ENCODE data around the gene SYNE1.
"Not testable (repeated sequence)": the region's sequence is repeated elsewhere in the genome, so short reads cannot be mapped to it uniquely, and the experiment has no call there.

The SYNE1 gene

DNA sequence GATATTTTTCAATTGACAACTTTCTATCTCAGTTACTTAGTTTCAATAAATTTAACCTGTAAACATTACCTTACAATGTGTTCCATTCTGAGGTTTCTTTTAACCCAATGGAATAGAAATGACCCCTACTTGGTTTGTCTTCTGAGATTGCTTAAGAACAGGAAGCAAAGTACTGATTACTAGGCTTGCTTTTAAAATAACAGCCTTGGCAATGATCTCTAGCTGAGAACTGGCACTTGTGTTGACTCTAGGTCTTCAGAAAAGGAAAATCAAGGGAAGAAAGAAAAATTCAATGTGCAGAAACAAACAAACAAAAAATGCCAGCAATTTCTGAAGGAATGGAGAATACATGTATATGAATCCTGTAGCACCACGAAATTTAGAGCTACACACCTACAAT, 66.1 kb downstream of the SYNE1 start:
- Histone ChIP-seq H3K27me3 (ENCODE audit: control insufficient read depth, insufficient read depth, low read length) (no peaks in the 10 kb centered on the region), H3K9ac (ENCODE audit: low read depth, low read length) (no peak overlapping the region), H3K27ac (ENCODE audit: low read depth, low read length) (no peak overlapping the region)

DNA sequence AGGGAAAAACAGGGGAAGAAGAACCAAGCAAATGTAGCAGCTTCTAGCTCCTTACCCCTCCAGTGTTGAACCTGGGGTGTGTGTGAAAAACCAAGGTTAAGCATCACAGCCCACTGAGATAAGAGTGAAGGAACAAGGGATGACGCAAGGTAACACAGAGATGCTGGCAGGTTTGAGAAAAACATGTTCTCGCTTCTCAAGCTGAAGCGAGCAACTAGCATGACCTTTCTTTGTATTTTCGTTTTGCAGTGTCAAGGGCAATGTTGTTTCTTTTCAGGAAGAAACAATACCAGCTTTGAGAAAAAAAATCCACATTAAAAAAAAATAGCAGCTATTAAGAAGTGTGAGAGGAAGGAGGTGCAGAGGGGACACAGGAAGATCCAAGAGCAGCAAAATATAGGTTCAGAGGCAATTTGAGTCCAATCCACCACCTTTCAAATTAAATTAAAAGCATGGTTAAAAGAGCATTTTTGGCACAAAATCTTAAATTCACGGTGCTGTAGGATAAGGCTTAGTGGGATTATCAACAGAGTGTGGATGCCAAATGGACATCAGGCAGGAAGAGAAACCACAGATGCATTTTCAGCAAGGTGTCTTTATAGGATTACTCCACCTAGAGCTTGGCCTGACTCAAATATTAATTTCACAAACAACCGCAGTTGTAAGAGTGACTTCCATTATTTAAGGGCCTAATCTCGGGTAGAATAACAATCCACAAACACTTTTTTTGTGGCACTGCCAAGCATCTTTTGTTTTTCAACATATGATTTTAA, 70.9 kb downstream of the SYNE1 start:
- Histone ChIP-seq H3K27me3 (ENCODE audit: control insufficient read depth, insufficient read depth, low read length) (no peaks in the 10 kb centered on the region), H3K4me1 (ENCODE audit: control insufficient read depth, insufficient read depth, low read length) (peaks cover 10% of the 10 kb centered on the region), H3K9ac (ENCODE audit: low read depth, low read length) (no peak overlapping the region), H3K36me3 (ENCODE audit: control insufficient read depth, insufficient read depth, low read length) (no peaks in the 10 kb centered on the region), H3K4me3 (ENCODE audit: low read depth, low read length) (no peak overlapping the region), H3K9me3 (ENCODE audit: control insufficient read depth, insufficient read depth, low read length) (no peaks in the 10 kb centered on the region), H3K27ac (ENCODE audit: low read depth, low read length) (no peak overlapping the region)

More for the DNA sequence above, 66.1 kb downstream of the SYNE1 start:
- H3K9me3 ChIP-seq (ENCODE audit: control insufficient read depth, insufficient read depth, low read length), result no peaks in the 10 kb centered on the region
- no peaks in the 10 kb centered on the region for H3K36me3 ChIP-seq (ENCODE audit: control insufficient read depth, insufficient read depth, low read length)
- H3K4me1 ChIP-seq (ENCODE audit: control insufficient read depth, insufficient read depth, low read length), result peaks cover 30% of the 10 kb centered on the region
- H3K4me3 ChIP-seq (ENCODE audit: low read depth, low read length), result no peak overlapping the region

DNA sequence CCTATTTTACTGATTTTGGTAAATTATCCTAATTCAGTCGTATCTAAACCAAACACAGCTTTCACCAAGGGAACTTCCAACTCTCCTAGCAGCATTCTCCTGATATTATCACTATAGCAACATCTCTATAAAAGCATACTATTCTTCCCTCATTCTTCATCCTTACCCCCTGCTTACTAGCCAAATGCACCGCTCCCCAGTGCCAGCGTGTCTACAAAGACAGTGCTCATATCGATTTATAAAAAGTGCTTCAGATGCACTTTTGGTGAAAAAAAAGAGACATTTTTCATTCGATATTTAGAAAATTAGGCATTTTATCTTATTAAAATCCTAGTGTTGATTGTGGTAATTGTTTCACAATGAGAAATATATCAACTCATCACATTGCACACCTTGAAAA, 74.0 kb downstream of the SYNE1 start:
- H3K36me3 ChIP-seq (ENCODE audit: control insufficient read depth, insufficient read depth, low read length), result no peaks in the 10 kb centered on the region
- H3K9me3 ChIP-seq (ENCODE audit: control insufficient read depth, insufficient read depth, low read length), result no peaks in the 10 kb centered on the region
- no peaks in the 10 kb centered on the region for H3K4me1 ChIP-seq (ENCODE audit: control insufficient read depth, insufficient read depth, low read length)
- H3K4me3 ChIP-seq (ENCODE audit: low read depth, low read length), result no peak overlapping the region
- H3K9ac ChIP-seq (ENCODE audit: low read depth, low read length), result no peak overlapping the region
- no peaks in the 10 kb centered on the region for H3K27me3 ChIP-seq (ENCODE audit: control insufficient read depth, insufficient read depth, low read length)
- no peak overlapping the region for H3K27ac ChIP-seq (ENCODE audit: low read depth, low read length)

DNA sequence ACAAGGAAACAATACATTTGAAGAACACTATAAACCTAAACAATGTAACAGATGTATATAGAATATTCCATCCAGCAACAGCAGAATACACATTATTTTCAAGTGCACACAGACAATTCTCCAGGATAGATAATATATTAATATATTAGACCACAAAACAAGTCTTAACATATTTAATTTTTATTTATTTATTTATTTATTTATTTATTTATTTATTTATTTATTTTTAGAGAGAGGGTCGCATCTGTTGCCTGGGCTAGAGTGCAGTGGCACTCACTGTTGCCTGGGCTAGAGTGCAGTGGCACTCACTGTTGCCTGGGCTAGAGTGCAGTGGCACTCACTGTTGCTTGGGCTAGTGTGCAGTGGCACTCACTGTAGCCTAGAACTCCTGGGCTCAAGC, 78.4 kb downstream of the SYNE1 start:
- not testable (repeated sequence) for H3K4me3 ChIP-seq (ENCODE audit: low read depth, low read length); H3K27ac ChIP-seq (ENCODE audit: low read depth, low read length); H3K27me3 ChIP-seq (ENCODE audit: control insufficient read depth, insufficient read depth, low read length); H3K9ac ChIP-seq (ENCODE audit: low read depth, low read length); H3K36me3 ChIP-seq (ENCODE audit: control insufficient read depth, insufficient read depth, low read length); H3K4me1 ChIP-seq (ENCODE audit: control insufficient read depth, insufficient read depth, low read length); H3K9me3 ChIP-seq (ENCODE audit: control insufficient read depth, insufficient read depth, low read length)

DNA sequence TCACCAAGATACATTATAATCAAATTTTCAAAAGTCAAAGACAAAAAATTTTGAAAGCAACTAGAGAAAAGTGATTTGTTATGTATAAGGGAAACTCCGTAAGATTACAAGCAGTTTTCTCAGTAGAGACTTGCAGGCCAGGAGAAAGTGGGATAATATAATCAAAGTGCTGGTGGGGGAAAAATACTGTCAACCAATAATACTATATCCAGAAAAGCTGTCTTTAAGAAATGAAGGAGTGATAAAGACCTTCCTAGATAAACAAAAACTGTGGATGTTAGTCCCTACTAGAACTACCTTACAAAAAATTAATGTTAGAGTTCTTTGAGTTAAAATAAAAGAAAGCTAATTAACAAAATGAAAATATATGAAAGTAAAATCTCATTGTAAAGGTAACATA, 79.7 kb downstream of the SYNE1 start:
- H3K9me3 ChIP-seq (ENCODE audit: control insufficient read depth, insufficient read depth, low read length), result no peaks in the 10 kb centered on the region
- H3K27me3 ChIP-seq (ENCODE audit: control insufficient read depth, insufficient read depth, low read length), result no peaks in the 10 kb centered on the region
- no peak overlapping the region for H3K27ac ChIP-seq (ENCODE audit: low read depth, low read length)
- no peak overlapping the region for H3K9ac ChIP-seq (ENCODE audit: low read depth, low read length)
- no peaks in the 10 kb centered on the region for H3K36me3 ChIP-seq (ENCODE audit: control insufficient read depth, insufficient read depth, low read length)
- H3K4me3 ChIP-seq (ENCODE audit: low read depth, low read length), result no peak overlapping the region
- H3K4me1 ChIP-seq (ENCODE audit: control insufficient read depth, insufficient read depth, low read length), result no peaks in the 10 kb centered on the region

DNA sequence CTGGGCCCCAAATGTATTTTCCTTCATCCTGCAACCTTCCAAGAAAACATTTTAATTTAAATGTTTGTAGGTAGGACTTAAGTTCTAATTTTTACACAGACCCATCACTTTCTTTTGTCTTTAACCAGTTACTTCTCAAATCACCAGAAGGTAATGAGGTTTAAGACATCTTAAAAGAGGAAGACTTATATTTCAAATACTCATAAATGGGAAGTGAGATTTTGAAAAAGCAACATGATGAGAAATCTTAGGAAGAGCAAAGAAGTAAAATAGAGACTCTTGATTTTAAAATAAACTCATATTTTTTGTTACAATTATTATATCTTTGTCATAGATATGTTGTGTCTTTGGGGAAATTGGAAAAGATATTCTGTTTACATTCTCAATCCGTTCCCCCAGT, 82.3 kb downstream of the SYNE1 start:
- H3K9ac ChIP-seq (ENCODE audit: low read depth, low read length), result no peak overlapping the region
- H3K9me3 ChIP-seq (ENCODE audit: control insufficient read depth, insufficient read depth, low read length), result no peaks in the 10 kb centered on the region
- no peaks in the 10 kb centered on the region for H3K36me3 ChIP-seq (ENCODE audit: control insufficient read depth, insufficient read depth, low read length)
- no peak overlapping the region for H3K27ac ChIP-seq (ENCODE audit: low read depth, low read length)
- no peak overlapping the region for H3K4me3 ChIP-seq (ENCODE audit: low read depth, low read length)
- no peaks in the 10 kb centered on the region for H3K4me1 ChIP-seq (ENCODE audit: control insufficient read depth, insufficient read depth, low read length)
- H3K27me3 ChIP-seq (ENCODE audit: control insufficient read depth, insufficient read depth, low read length), result no peaks in the 10 kb centered on the region

DNA sequence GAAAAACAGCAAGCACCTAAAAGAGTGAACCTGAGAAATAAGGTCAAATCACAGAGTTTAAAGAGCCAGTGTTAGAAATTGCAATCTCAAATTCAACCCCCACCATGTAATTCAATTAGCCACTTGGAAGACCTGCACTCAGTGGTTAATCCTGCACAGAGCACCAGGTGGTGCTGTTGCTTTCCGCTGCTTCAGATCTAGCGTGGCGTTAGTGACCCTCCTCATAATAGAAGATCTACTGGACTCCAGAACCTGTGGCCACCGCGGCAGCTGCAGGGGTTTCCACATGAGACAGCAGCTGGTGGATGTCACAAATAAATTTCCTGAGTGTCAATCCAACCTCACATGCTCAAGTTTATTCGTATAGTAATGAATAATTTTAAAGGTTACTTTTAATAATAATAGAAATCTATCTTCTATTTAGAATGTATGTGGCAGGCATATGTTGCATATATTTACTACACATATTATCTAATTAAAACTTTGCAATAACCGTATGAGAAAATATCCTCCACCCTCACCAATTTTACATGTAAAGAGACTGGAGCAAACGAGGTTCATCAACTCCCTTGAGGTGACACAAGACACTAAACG, 84.4 kb downstream of the SYNE1 start:
- Histone ChIP-seq H3K27me3 (ENCODE audit: control insufficient read depth, insufficient read depth, low read length) (no peaks in the 10 kb centered on the region), H3K9ac (ENCODE audit: low read depth, low read length) (no peak overlapping the region), H3K27ac (ENCODE audit: low read depth, low read length) (no peak overlapping the region), H3K9me3 (ENCODE audit: control insufficient read depth, insufficient read depth, low read length) (no peaks in the 10 kb centered on the region), H3K36me3 (ENCODE audit: control insufficient read depth, insufficient read depth, low read length) (no peaks in the 10 kb centered on the region), H3K4me3 (ENCODE audit: low read depth, low read length) (no peak overlapping the region), H3K4me1 (ENCODE audit: control insufficient read depth, insufficient read depth, low read length) (no peaks in the 10 kb centered on the region)

DNA sequence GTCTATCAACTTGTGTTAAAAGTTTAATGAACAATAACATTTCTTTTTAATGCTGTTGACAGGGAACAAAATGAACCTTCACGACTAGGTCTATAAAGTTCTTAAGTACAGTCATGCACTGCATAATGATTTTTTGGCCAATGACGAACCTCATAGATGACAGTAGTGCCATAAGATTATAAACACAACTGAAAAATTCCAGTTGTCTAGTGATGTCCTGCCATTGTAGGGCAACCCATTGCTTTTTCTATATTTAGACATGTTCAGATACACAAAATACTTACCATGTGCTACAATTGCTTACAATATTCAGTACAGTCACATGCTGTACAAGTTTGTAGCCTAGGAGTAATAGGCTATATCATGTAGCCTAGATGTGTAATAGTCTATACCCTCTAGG, 93.6 kb downstream of the SYNE1 start:
- Histone ChIP-seq H3K4me1 (ENCODE audit: control insufficient read depth, insufficient read depth, low read length) (no peaks in the 10 kb centered on the region), H3K9me3 (ENCODE audit: control insufficient read depth, insufficient read depth, low read length) (no peaks in the 10 kb centered on the region), H3K36me3 (ENCODE audit: control insufficient read depth, insufficient read depth, low read length) (no peaks in the 10 kb centered on the region), H3K4me3 (ENCODE audit: low read depth, low read length) (no peak overlapping the region), H3K27ac (ENCODE audit: low read depth, low read length) (no peak overlapping the region), H3K27me3 (ENCODE audit: control insufficient read depth, insufficient read depth, low read length) (no peaks in the 10 kb centered on the region), H3K9ac (ENCODE audit: low read depth, low read length) (no peak overlapping the region)

DNA sequence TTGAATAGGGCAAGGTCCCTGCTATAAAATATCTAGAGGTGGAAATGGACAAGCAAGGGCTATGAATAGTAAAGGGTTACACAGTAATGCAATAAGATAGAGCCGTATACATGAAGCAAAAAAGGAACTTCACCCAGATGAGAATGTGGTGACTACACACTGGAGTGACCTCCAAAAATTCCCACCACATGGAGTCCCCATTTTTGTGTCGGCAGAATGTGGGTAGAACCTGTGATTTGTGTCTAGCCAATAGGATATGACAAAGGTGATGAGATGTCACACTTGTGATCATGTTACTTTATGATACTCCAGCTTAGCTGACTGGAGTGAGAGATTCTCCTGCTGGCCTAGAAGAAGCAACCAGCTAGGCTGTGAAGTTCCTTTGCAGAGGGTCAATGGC, 96.8 kb downstream of the SYNE1 start:
- Histone ChIP-seq H3K27me3 (ENCODE audit: control insufficient read depth, insufficient read depth, low read length) (no peaks in the 10 kb centered on the region), H3K36me3 (ENCODE audit: control insufficient read depth, insufficient read depth, low read length) (no peaks in the 10 kb centered on the region), H3K4me3 (ENCODE audit: low read depth, low read length) (no peak overlapping the region), H3K9me3 (ENCODE audit: control insufficient read depth, insufficient read depth, low read length) (no peaks in the 10 kb centered on the region), H3K4me1 (ENCODE audit: control insufficient read depth, insufficient read depth, low read length) (no peaks in the 10 kb centered on the region), H3K9ac (ENCODE audit: low read depth, low read length) (no peak overlapping the region), H3K27ac (ENCODE audit: low read depth, low read length) (no peak overlapping the region)

DNA sequence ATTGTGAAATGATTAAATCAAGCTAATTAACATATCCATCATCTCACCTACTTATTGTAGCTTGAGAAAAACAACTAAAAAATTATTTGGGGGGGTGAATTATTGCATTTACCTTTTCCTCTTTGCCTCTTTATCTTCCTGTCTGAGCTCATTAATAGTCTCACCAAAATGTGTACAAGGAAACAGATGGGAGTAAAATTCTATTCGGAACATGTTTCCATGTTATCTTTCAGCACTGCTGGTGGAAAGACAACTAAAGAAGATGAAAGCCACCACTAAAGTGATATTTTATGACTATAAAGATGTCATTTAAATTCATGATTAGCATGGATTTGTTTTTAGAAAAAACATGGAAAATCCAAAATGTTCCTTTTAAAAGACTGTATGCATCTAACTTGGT, 102.6 kb downstream of the SYNE1 start:
- H3K9ac ChIP-seq (ENCODE audit: low read depth, low read length), result no peak overlapping the region
- H3K27ac ChIP-seq (ENCODE audit: low read depth, low read length), result no peak overlapping the region
- H3K9me3 ChIP-seq (ENCODE audit: control insufficient read depth, insufficient read depth, low read length), result no peaks in the 10 kb centered on the region
- H3K36me3 ChIP-seq (ENCODE audit: control insufficient read depth, insufficient read depth, low read length), result no peaks in the 10 kb centered on the region
- H3K27me3 ChIP-seq (ENCODE audit: control insufficient read depth, insufficient read depth, low read length), result no peaks in the 10 kb centered on the region
- no peaks in the 10 kb centered on the region for H3K4me1 ChIP-seq (ENCODE audit: control insufficient read depth, insufficient read depth, low read length)
- no peak overlapping the region for H3K4me3 ChIP-seq (ENCODE audit: low read depth, low read length)

DNA sequence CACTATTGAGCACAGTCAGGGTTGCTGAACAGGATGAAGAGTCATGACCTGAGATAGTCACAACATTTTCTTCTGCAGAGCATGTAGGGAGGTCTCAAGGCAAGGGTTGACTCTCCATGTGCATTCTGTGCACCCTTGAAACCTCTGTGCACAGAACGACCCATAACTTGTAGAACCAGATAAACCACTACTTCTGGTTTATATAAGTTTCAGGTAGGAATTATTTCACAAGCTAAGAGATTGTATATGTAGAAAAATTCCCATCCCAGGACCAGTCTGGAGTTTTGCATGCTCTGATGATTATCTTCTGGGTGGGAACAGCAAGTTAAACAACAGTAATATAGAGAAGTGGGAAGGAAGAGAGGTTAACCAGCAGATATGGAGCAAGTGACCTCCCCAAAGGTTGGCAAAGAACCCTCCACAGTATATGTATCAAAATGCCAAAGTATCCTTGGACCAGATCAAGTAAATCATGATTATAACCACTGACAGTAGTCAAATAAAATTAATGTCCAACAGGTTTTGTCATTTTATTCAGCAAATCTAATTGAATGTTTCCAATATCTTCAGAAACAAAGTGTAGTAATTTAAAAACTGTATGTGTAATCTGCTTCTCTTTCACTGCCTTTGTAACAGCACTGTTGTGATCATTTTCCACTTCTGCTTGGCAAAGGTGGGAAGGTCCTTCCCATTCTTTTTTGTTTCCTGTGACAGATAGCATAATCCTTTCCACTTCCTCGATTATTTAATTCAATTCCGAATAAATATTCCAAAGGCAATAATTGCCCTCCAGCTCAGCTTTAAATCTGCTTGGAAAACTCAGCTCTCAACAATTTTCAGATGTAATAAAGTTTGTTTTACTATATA, 104.4 kb downstream of the SYNE1 start:
- Histone ChIP-seq H3K27ac (ENCODE audit: low read depth, low read length) (no peak overlapping the region), H3K9ac (ENCODE audit: low read depth, low read length) (no peak overlapping the region), H3K36me3 (ENCODE audit: control insufficient read depth, insufficient read depth, low read length) (no peaks in the 10 kb centered on the region)

More for the DNA sequence above, 104.4 kb downstream of the SYNE1 start:
- no peaks in the 10 kb centered on the region for H3K27me3 ChIP-seq (ENCODE audit: control insufficient read depth, insufficient read depth, low read length)
- no peak overlapping the region for H3K4me3 ChIP-seq (ENCODE audit: low read depth, low read length)
- H3K4me1 ChIP-seq (ENCODE audit: control insufficient read depth, insufficient read depth, low read length), result no peaks in the 10 kb centered on the region
- no peaks in the 10 kb centered on the region for H3K9me3 ChIP-seq (ENCODE audit: control insufficient read depth, insufficient read depth, low read length)
